ENCODE data around the gene SPAAR. TPM values are rescaled to one million over a fixed set of nuclear protein-coding genes. Genes with fewer than 3 reads are reported as not detected.
A peak's percentile ranks its signal among the peaks of the same experiment; 100 is the strongest.
"Not testable (repeated sequence)": the region's sequence is repeated elsewhere in the genome, so short reads cannot be mapped to it uniquely, and the experiment has no call there.

The SPAAR gene
- total RNA-seq, 1 donor from 2014 or later: 1.8 TPM

DNA sequence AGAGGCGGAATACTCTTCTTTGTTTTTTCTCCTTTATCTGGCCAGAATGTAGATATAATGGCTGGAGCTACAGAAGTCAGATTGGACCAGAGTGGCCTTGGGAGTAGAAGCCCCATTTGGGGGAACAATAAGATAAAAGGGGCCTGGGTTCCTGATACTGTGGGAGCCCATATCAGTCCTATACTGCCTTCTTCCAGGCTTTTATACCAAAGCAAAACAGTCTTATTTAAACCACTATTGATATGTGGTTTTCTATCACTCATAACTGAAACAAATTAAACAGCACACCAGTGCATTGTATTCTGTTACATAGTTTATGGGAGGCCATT lies 14.3 kb downstream of the SPAAR start:
- DNase-seq: no peak

DNA sequence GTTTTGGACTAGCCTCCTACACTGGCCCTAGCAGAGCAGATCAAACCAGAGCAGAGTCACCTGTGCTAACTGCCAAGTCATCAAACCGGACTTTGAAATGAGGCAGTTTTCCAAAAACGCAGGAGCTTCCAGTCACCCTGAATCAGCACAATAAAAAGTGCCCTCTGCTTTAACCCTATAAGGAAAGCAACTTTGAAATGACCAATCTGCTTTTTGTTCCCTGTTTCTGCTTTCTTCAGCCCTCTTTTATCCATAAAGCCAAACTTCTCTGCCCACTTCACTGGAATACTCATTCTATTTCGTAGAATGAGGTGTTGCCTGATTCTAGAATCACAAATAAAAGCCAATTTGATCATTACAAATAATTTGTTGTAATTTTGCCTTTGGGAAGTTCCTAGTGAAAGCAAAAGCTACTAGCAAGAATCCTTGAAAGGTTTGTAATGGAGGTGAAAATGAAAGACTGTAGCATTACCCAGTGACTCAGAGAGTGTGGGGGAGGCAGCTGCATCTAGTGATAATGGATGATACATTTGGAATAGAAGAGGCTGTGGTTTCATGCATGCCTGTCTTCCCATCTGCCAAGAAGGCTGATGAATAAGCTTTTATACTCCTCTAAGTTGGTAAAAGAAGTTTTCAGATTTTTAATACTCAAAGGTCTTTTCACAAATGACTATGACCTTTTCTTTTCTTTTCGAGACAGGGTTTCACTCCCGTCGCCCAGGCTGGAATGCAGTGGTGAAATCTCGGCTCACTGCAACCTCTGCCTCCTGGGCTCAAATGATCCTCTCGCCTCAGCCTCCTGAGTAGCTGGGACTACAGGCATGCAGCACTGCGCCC lies 14.9 kb downstream of the SPAAR start:
- DNase-seq: no peak

DNA sequence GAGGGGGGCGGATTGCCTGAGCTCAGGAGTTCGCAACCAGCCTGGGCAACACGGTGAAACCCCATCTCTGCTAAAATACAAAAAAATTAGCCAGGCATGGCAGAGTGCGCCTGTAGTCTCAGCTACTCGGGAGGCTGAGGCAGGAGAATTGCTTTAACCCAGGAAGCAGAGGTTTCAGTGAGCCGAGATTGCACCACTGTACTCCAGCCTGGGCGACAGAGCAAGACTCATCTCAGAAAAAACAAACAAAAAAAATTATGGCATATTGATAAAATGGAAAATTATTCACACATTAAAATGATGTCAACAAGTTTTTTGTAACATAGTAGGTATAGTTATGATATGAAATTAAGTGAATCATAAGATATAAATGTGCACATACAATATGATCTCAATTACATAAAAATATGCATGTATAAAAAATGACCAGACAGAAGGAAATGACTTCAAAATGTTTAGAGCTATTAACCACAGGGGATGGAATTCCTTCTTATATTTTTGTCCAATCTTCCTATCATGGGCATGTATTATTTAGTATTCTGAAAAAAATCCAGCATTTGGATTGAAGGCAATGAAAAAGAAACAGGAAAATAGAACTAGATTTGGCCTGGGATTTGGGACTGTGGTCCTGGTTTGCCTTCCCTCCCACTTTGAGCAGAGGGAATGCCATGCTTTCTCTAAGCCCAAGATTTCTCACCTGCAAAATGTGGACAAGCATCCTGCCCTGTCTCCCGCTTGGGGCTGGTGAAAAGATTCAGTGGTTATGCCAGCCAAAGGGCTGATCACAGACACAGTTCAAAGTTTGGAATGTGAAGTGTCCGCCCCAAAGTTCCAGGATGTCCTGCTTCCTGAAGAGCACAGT lies 19.5 kb downstream of the SPAAR start:
- DNase-seq: no peak

- no peak for DNase-seq
Observed at GRCh38 chr9:35929453-35929718, 20.1 kb downstream of the SPAAR start.

DNA sequence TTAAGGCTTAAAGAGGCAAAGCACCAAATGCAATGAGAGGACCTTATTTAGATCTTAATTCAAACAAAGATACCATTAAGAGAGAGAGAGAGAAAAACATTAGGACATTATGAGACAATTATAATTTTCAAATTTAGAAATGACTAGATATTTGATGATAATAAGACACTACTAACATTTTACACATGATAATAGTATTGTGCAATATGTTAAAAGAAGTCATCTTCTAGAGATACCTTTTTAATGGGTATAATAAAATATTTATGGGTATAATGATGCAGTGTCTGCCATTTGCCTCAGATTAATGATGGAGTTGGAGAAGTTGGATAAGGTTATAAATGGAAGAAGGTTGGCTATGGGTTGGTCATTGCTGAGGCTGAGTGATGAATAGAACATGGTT lies 21.2 kb downstream of the SPAAR start:
- no peak for DNase-seq

- DNase-seq: no peak
Observed at GRCh38 chr9:35930989-35931388, 21.7 kb downstream of the SPAAR start.

GRCh38 chr9:35932735-35933134 lies 23.4 kb downstream of the SPAAR start:
- DNase-seq: no peak

DNA sequence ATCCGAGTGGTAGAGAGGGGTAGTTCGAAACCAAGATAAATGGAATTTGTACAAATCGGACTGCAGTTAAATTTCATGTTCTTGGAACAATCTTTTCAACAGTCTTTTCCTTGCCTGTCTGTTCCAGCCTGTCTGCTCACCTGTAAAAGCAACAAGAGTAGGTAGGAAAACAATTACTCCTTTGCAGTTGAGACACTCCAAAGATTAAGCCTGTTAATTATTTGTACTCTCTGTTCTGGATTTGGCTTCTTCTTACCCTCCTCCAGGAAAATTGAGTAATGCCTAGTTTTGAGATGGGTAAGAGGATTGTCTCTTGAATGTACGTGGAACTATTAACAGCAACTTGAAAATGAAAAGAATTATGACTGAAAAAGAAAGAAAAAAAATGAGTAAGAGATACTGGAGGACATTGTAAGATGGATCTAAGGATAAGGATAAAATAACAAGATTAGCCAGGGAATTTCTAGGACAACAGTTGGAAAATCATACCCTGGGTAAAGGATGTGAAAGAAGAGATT lies 24.3 kb downstream of the SPAAR start:
- no peak for DNase-seq

DNA sequence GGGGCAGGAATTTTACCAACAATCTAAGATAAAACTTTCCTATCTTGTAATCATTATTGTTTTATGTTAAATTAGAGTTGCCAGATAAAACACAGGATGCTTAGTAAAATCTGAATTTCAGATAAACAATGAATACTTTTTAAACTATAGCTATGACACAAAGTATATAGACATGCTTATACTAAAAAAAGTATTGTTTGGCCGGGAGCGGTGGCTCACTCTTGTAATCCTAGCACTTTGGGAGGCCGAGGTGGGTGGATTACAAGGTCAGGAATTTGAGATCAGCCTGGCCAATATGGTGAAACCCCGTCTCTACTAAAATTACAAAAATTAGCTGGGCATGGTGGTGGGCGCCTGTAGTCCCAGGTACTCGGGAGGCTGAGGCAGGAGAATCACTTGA lies 24.8 kb downstream of the SPAAR start:
- not testable (repeated sequence) for DNase-seq

DNA sequence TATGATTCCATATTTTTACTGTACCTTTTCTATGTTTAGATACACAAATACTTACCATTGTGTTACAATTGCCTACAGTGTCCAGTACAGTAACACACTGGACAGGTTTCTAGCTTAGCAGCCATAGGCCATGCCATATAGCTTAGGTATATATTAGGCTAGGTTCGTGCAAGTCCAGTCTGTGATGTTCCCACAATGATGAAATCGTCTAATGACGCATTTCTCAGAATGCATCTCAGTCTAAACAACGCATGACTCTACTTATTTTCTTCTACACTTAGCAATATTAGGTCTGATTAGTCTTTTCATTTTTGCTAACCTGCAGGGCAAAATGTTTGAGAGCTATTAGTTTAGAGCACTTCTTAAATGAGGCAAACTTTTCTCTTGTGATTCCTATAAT lies 26.0 kb downstream of the SPAAR start:
- no peak for DNase-seq

- DNase-seq: peak; percentile 35
Observed at GRCh38 chr9:35935755-35936509, 26.6 kb downstream of the SPAAR start.

- DNase-seq: no peak
Observed at GRCh38 chr9:35937227-35937626, 27.9 kb downstream of the SPAAR start.

DNA sequence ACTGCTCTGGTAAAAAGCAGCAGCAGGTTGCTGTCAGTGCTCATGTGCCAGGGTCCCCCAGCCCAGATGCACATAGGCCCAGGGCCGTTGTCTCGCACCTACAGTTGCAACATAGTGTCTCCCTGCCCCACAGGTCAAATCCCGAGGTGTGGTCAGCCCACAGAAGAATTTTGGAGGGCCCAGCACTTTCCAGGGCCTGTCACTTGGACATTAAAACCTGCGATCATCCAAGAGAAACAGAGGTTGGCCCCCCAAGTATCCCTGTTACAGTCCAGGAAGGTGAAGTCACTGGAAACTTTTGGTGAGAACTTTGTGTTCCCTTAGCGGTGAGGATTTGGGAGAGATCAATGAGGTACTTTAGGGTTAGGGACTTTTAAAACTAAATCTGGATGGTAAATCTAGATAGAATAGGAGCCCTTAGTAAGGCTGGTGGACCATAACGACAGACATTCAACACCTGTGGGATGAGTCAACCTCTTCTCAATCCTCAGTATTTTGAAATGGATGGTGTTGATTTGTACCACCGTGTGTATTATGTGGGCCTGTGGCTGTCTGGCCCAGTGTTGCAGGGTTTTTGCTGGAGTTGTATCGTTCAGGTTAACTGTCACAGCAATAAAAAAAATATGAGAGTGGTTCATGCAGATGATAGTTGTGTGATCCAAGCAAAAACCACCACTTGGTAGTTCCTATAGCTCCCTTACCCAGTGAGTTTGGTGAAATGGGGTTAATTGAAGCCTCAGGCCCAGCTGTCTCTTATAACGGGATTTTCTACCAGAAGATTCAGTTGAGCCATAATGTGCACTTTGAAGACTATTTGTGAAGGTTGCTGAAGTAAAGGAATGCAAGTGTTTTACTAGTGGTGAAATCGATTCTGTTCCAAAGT lies 29.4 kb downstream of the SPAAR start:
- no peak for DNase-seq

DNA sequence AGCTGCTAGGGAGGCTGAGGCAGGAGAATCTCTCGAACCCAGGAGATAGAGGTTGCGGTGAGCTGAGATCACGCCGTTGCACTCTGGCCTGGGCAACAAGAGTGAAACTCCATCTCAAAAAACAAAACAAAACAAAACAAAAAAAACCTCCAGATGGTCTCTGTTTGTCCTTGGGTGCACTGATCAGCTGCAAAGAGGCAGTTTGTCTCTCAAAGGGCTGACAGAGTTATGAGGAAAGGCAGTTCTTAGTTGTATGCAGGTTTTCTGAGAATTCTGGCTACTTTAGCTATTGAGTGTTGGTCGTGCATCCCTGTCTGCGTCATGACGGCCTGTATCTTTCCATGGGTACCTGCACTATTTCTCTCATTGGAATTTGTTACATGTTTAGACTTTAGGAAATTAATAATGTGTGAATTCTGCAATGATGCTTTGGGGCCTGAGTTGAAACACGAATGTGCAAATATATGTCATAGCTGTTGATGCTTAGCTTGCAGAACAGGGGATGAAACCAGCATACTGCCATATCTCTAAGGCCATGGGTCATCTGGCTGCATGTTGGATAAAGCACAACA lies 30.5 kb downstream of the SPAAR start:
- DNase-seq: no peak

DNA sequence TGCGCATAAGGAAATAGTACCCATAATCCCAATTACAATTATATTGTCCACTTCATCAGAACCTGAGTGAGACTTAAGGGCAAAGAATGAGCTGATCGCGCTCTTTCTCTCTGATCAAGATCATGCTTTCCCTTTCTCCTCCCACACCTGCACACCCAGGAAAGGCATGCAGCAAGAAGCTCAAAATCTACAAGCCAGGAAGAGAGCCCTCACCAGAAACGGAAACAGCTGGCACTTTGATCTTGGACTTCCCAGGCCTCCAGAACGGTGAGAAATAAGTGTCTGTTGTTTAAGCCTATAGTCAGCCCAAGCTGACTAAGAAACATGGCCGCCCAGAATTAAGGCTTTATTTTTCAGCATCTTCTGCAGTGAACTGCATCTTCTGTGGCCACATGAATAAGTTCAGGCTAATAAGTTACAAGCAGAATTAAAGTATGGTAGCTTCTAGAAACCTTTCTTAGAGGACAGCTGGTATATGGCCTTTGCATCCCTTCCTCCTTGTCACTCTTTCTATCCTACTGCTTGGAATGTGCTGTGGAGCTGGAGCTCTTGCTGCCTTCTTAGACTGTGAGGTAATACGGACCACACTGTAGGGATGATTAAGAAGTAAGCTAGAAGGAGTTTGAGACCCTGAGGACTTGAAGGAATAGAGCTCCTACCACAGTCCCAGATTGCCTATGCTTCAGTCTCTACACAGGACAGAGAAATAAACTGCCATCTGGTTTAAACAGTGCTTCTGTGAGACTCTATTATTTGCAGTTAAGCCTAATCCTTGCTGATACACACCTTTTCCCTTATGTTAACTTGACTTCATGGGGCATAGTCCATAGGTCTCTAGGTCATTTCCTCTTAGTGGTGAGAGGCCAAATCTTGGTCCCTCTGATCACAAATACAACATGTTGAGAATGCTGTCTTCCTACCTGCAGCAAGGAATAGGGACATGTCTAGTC lies 31.4 kb downstream of the SPAAR start:
- no peak for DNase-seq

- no peak for DNase-seq
Observed at GRCh38 chr9:35942286-35942685, 33.0 kb downstream of the SPAAR start.

DNA sequence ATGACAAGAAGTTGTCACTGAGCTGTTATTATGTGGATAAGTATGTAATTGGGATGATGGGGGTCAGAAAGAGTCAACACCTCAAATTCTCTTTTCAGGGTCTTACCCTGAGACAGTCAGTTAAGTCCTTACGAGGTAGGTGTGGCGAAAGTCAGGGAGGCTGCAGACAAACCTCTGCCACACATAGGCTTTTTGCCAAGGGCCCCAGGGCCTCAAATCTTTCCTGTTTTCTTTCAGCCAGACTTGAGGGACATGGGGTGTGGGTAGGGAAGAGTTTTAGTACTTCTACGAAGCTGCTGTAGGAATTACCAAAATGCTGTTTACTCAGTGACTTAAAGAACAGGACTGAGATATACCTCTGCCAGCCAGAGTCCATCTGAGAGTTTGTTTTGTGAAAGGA lies 34.9 kb downstream of the SPAAR start:
- no peak for DNase-seq

DNA sequence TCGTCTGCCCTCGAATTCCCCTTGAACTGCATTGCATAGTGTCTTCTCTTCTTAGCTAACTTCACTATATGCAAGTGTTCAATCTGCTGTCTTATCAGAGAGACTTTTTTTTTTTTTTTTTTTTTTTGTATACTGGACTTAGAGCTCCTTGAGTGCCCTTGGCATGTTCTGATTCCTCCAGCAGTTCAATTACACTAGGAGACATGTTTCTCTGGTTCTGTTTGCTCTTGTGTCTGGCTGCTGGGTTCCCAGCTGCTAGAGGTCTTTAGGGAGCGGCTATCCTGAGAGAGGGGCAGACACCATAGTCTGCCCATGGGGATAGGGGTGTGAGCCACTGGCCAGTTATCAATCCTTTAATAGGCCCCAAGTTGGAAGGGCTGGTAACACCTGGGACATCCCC lies 35.6 kb downstream of the SPAAR start:
- no peak for DNase-seq

- peak; percentile 87 for DNase-seq
Observed at GRCh38 chr9:35945341-35946018, 36.2 kb downstream of the SPAAR start.

DNA sequence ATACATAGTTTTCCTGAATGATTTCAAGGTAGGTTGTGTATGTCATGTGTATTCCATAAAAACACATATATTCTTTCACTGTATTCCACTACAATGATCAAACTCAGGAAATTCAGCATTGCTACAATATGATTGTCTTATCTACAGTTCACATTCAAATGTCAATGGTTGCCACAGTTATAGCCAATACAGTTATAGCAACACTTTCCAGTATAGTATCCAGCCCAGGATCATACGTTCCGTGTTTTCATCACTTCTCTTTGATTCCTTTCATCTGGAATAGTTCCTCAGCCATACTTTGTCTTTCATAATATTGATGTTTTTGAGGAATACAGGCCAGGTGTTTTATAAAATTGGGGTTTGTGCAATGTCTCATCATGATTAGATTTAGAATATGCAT lies 39.2 kb downstream of the SPAAR start:
- DNase-seq: no peak
